ENCODE measurements around the gene BRWD1. TPM values are rescaled to one million over a fixed set of nuclear protein-coding genes. Genes with fewer than 3 reads are reported as not detected.

The BRWD1 gene
- total RNA-seq, 3 donors from 2014 or later (not counting 1 experiment from before 2014, with no cell fraction given), result 92.0 to 93.8 (median 93.3) TPM

DNA sequence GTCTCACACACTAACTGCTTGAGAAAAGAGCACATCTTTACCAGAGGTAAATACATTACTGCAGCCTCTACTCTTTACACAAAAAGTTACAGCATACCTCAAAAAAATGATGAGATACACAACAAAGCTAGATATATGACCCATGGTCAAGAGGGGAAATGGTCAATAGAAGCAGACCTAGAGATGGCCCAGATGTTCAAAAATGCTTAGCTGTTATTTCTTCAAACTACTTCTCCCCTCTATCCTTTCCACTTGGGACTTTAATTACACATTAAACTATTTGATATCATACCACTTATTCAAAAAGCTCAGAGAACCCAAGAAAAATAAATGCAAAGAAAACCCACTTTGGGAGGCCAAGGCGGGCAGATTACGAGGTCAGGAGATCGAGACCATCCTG, 12.8 kb downstream of the BRWD1 start:
- DNase-seq (no peak), ATAC-seq (no peak)
- H3K36me3 ChIP-seq (ENCODE audit: control insufficient read depth, insufficient read depth, low read length), result peaks cover 37% of the 10 kb centered on the region
- H3K27me3 ChIP-seq (ENCODE audit: control insufficient read depth, insufficient read depth, low read length), result no peaks in the 10 kb centered on the region
- no peak overlapping the region for H3K4me3 Mint-ChIP-seq
- no peaks in the 10 kb centered on the region for H3K27me3 Mint-ChIP-seq (ENCODE audit: low read depth in 2 of 2)
- H3K9me3 ChIP-seq (ENCODE audit: control insufficient read depth, insufficient read depth, low read length), result no peaks in the 10 kb centered on the region
- peaks cover 12% of the 10 kb centered on the region for H3K36me3 Mint-ChIP-seq
- H3K27ac Mint-ChIP-seq, result peak overlapping the region; percentile 45 to 63
- peaks cover 4% of the 10 kb centered on the region for H3K4me1 ChIP-seq (ENCODE audit: control insufficient read depth, insufficient read depth, low read length)
- WGBS (ENCODE audit: insufficient coverage), result 100% methylated on average over 3 of the region's 3 CpGs
- no peak overlapping the region for H3K27ac ChIP-seq (ENCODE audit: low read length)
- peaks cover 2 to 5% of the 10 kb centered on the region in 2 donors for H3K9me3 Mint-ChIP-seq
- intact Hi-C loops (cut with micrococcal nuclease), result no loop called here
- H3K4me3 ChIP-seq (ENCODE audit: low read length), result no peak overlapping the region
- TF ChIP-seq, protein P1, sequence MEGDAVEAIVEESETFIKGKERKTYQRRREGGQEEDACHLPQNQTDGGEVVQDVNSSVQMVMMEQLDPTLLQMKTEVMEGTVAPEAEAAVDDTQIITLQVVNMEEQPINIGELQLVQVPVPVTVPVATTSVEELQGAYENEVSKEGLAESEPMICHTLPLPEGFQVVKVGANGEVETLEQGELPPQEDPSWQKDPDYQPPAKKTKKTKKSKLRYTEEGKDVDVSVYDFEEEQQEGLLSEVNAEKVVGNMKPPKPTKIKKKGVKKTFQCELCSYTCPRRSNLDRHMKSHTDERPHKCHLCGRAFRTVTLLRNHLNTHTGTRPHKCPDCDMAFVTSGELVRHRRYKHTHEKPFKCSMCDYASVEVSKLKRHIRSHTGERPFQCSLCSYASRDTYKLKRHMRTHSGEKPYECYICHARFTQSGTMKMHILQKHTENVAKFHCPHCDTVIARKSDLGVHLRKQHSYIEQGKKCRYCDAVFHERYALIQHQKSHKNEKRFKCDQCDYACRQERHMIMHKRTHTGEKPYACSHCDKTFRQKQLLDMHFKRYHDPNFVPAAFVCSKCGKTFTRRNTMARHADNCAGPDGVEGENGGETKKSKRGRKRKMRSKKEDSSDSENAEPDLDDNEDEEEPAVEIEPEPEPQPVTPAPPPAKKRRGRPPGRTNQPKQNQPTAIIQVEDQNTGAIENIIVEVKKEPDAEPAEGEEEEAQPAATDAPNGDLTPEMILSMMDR (IDR thresholded peaks at IDR 0.05), result no peak
- H3K4me1 Mint-ChIP-seq, result peaks cover 32 to 34% of the 10 kb centered on the region in 2 donors

DNA sequence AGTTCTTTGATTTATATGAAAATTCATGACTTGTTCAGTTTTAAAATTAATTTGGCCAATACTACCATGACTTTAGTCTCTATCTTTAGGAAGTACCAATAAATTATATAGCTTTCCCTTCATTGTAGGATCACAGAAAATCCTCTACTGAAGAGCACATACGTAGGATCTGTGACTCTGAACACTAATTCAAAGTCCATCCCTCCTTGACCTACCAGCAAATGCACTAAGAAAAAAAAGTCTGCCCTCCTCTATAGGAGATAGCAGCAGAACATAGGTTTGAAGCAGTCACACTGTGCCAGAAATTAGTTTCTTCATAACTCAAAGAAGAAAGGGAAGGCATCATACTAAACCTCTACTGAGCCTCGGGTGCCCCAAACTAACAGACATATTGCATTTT, 16.5 kb downstream of the BRWD1 start:
- peaks cover 2 to 5% of the 10 kb centered on the region in 2 donors for H3K9me3 Mint-ChIP-seq
- no peaks in the 10 kb centered on the region for H3K27me3 ChIP-seq (ENCODE audit: control insufficient read depth, insufficient read depth, low read length)
- peaks cover 4% of the 10 kb centered on the region for H3K4me1 ChIP-seq (ENCODE audit: control insufficient read depth, insufficient read depth, low read length)
- 97% methylated on average over 2 of the region's 2 CpGs for WGBS (ENCODE audit: insufficient coverage)
- H3K4me3 ChIP-seq (ENCODE audit: low read length), result no peak overlapping the region
- peak overlapping the region in 1 of 2 donors; percentile 46 for H3K27ac Mint-ChIP-seq
- DNase-seq (no peak), ATAC-seq (no peak)
- H3K27me3 Mint-ChIP-seq (ENCODE audit: low read depth in 2 of 2), result no peaks in the 10 kb centered on the region
- no peaks in the 10 kb centered on the region for H3K9me3 ChIP-seq (ENCODE audit: control insufficient read depth, insufficient read depth, low read length)
- H3K36me3 Mint-ChIP-seq, result peaks cover 17% of the 10 kb centered on the region
- H3K27ac ChIP-seq (ENCODE audit: low read length), result no peak overlapping the region
- H3K36me3 ChIP-seq (ENCODE audit: control insufficient read depth, insufficient read depth, low read length), result peaks cover 62% of the 10 kb centered on the region
- no peak overlapping the region for H3K4me3 Mint-ChIP-seq
- TF ChIP-seq, protein P1 (IDR thresholded peaks at IDR 0.05), result no peak
- peaks cover 32 to 34% of the 10 kb centered on the region in 2 donors for H3K4me1 Mint-ChIP-seq
- intact Hi-C loops (cut with micrococcal nuclease), result no loop called here

GRCh38 chr21:39288987-39289386, 24.4 kb downstream of the BRWD1 start:
- Histone ChIP-seq H3K36me3 (ENCODE audit: control insufficient read depth, insufficient read depth, low read length) (peaks cover 58% of the 10 kb centered on the region), H3K9me3 (ENCODE audit: control insufficient read depth, insufficient read depth, low read length) (no peaks in the 10 kb centered on the region), H3K27me3 (ENCODE audit: control insufficient read depth, insufficient read depth, low read length) (no peaks in the 10 kb centered on the region), H3K4me1 (ENCODE audit: control insufficient read depth, insufficient read depth, low read length) (no peaks in the 10 kb centered on the region), H3K4me3 (ENCODE audit: low read length) (no peak overlapping the region), H3K27ac (ENCODE audit: low read length) (no peak overlapping the region)
- TF ChIP-seq, protein P1 (IDR thresholded peaks at IDR 0.05), result no peak
- 100% methylated on average over 1 of the region's 1 CpG for WGBS (ENCODE audit: insufficient coverage)
- DNase-seq (no peak), ATAC-seq (no peak)
- no peaks in the 10 kb centered on the region for H3K27me3 Mint-ChIP-seq (ENCODE audit: low read depth in 2 of 2)
- H3K9me3 Mint-ChIP-seq, result no peaks in the 10 kb centered on the region
- H3K4me3 Mint-ChIP-seq, result no peak overlapping the region
- H3K4me1 Mint-ChIP-seq, result peaks cover 15 to 16% of the 10 kb centered on the region in 2 donors
- intact Hi-C loops (cut with micrococcal nuclease), result no loop called here
- H3K27ac Mint-ChIP-seq, result peak overlapping the region; percentile 25 to 44
- peaks cover 22% of the 10 kb centered on the region for H3K36me3 Mint-ChIP-seq

- Mint-ChIP-seq H3K27ac (no peak overlapping the region), H3K4me3 (no peak overlapping the region), H3K36me3 (peaks cover 9% of the 10 kb centered on the region), H3K4me1 (peaks cover 12 to 18% of the 10 kb centered on the region in 2 donors), H3K9me3 (no peaks in the 10 kb centered on the region), H3K27me3 (ENCODE audit: low read depth in 2 of 2) (no peaks in the 10 kb centered on the region)
- H3K4me1 ChIP-seq (ENCODE audit: control insufficient read depth, insufficient read depth, low read length), result no peaks in the 10 kb centered on the region
- no peak overlapping the region for H3K27ac ChIP-seq (ENCODE audit: low read length)
- intact Hi-C loops (cut with micrococcal nuclease), result no loop called here
- no peak for ATAC-seq
- no peak overlapping the region for H3K4me3 ChIP-seq (ENCODE audit: low read length)
- 98% methylated on average over 5 of the region's 6 CpGs for WGBS (ENCODE audit: insufficient coverage)
- H3K36me3 ChIP-seq (ENCODE audit: control insufficient read depth, insufficient read depth, low read length), result peaks cover 25% of the 10 kb centered on the region
- no peak for DNase-seq
- TF ChIP-seq, protein P1 (IDR thresholded peaks at IDR 0.05), result no peak
- H3K27me3 ChIP-seq (ENCODE audit: control insufficient read depth, insufficient read depth, low read length), result no peaks in the 10 kb centered on the region
- no peaks in the 10 kb centered on the region for H3K9me3 ChIP-seq (ENCODE audit: control insufficient read depth, insufficient read depth, low read length)
Observed at GRCh38 chr21:39282911-39283310, 30.5 kb downstream of the BRWD1 start.

Data from natural killer cell (primary cell).